ENCODE measurements around the gene UNKL.

Gene UNKL

DNA sequence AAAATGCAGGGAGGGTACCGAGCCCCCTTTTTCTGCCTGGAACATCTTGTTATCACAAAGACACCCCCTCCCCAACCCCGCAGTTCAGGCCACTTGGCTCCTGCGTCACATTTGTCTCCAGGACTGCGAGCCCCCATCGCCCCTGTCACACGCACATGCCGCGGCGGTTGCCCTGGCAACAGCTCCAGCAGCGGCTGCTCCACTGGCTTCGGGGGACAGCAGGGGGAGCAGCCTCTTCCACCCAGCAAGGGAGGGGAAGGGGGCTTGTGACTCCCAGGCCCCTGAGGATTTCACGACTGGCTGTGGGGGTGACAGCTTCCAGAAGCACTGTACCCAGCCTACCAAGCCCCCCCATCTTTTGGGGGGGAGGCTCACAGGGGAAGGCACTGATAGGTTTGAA, 78.5 kb downstream of the UNKL start:
- TF ChIP-seq, protein P1, sequence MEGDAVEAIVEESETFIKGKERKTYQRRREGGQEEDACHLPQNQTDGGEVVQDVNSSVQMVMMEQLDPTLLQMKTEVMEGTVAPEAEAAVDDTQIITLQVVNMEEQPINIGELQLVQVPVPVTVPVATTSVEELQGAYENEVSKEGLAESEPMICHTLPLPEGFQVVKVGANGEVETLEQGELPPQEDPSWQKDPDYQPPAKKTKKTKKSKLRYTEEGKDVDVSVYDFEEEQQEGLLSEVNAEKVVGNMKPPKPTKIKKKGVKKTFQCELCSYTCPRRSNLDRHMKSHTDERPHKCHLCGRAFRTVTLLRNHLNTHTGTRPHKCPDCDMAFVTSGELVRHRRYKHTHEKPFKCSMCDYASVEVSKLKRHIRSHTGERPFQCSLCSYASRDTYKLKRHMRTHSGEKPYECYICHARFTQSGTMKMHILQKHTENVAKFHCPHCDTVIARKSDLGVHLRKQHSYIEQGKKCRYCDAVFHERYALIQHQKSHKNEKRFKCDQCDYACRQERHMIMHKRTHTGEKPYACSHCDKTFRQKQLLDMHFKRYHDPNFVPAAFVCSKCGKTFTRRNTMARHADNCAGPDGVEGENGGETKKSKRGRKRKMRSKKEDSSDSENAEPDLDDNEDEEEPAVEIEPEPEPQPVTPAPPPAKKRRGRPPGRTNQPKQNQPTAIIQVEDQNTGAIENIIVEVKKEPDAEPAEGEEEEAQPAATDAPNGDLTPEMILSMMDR (IDR thresholded peaks at IDR 0.05; ENCODE audit: low read length, missing control alignments): no peak
- H3K4me3 ChIP-seq (replicated peaks; ENCODE audit: low read depth, low read length): no peak overlapping the region
- no peak for DNase-seq (ENCODE audit: low read depth)

DNA sequence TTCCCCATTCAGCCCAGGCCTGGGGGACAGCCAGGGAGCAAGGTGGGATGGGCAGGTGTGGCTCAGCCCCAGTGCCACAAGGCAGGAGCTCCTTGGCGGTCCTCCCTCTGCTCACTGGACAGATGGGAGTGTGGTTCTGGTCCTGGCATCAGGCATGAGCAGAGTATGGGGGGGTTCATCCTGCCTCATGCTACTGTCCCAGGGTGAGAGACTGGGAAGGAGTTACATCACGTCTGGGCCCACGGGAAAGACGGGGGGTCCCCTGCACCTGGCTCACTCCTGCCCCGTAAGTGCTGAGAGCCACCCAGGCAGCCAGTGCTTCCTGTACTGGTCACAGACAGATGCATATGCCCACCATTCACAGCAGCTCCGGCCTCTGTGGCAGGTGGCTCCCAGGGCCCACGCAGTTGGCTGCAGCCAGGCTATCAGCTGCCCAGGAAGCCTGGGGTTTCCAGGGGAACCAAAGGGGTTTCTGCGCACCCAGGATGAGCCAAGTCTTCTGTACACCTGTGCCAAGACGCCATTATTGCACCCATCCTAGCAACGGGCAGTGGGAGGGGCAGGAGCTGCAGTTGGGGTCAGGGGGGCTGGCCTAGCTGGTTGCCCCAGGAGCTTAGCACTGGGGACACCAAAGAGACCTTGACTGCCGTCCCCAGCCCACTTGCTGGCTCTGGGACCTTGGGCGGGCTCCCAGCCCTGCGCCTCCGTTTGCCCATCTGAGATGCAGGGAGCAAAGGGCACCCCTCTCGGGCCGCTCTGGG, 79.1 kb downstream of the UNKL start:
- TF ChIP-seq, protein P1 (IDR thresholded peaks at IDR 0.05; ENCODE audit: low read length, missing control alignments): no peak
- no peak for DNase-seq (ENCODE audit: low read depth)
- H3K4me3 ChIP-seq (replicated peaks; ENCODE audit: low read depth, low read length): no peak overlapping the region

DNA sequence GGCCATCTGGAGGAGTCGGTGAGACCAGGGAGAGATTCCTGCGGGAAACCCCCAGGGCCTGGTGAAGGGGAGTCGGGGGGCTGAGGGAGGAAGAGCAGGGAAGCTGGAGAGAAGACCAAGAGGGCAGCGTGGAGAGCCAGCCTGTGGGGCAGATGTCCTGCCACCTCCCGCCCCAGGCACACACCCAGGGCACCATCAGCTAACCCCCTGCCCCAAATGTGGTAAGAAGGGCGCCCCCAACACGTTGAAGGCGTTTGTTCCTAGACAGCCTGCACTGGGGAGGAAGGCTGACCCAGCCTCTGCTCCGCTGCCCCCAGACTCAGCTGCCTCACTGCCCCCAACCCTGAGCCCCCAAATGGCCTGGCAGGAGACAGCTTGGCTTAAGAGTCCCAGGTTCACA, 79.8 kb downstream of the UNKL start:
- DNase-seq (ENCODE audit: low read depth): no peak
- no peak overlapping the region for H3K4me3 ChIP-seq (replicated peaks; ENCODE audit: low read depth, low read length)
- TF ChIP-seq, protein P1 (IDR thresholded peaks at IDR 0.05; ENCODE audit: low read length, missing control alignments): no peak

DNA sequence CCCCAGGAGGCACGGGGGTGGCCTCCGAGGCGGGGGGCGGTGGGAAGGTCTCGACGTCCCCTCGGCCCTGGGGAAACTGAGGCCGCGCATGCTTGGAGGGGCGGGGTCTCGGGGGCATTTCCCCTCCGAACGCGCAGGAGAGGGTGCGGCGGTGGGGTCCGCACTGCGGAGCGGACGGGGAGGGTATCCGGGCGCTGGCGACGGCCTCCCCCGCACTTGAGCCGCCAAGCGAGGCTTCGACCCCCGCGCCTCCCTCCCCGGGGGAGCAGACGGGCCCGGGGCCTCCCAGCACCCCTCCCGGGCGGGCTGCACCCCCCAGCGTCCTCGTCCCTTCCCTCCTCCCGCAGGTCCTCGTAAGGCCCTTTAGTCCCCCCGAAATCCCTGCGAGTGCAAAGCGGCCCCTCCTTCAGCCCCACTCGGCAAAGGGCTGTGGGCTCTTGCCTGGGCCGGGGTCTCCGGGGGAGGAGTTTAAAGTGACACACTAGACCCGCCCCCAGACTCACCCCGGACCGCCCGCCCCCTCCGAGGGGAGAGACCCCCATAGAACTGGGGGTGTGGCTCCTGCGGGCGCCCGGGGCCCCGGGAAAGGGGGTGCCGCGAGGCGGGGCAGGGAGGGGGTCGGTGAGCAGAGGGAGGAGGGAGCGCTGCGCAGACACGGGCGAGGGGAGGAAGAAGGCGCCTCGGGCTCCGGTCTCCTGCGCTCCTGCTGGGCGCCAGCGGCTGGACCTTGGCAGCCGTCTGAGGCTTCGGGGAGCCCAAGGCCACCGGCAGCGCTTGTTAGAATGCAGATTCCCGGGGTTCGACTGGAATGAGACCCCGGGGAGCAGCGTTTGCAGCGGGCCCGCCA, 80.4 kb downstream of the UNKL start:
- DNase-seq (ENCODE audit: low read depth): no peak
- H3K4me3 ChIP-seq (replicated peaks; ENCODE audit: low read depth, low read length): peak overlapping the region; percentile 12
- TF ChIP-seq, protein P1 (IDR thresholded peaks at IDR 0.05; ENCODE audit: low read length, missing control alignments): no peak

DNA sequence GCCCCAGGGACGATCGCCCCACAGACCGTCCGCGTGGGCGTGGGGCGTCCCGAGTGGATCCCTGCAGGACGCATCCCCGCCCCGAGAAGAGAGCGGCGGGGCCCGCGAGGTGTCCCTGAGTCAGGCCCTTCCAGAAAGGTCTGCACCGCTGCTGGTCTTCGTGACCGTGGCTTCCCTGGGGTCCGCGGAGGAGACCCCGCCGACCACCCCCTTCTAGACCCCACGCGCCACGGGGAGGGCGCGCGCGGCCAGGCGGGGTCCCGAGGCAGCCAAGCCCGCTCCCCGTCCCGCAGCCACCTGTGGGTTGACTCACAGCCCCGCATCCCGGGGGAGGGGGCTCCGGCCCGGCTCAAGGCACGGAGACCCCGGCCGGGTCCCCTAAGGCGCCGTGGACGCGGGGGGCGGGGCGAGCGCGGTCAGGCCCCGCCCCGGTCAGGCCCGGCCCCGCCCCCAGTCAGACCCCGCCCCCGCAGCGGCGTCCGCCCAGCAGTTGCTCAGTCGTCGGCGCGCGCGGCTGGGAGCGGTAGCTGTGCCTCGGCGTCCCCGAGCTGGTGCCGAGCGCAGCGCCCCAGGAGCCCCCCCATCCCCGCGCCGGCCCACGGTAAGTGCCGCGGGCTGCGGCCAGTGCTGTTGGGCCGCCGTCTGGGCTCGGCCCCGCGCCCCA, 81.2 kb downstream of the UNKL start, which contains the start of gene BAIAP3:
TSS of gene BAIAP3 (plus strand) at position 497 of the 664 bp plus-strand sequence. CDS start 4,905 bp downstream, outside the sequence.
- TF ChIP-seq, protein P1 (IDR thresholded peaks at IDR 0.05; ENCODE audit: low read length, missing control alignments): no peak
- H3K4me3 ChIP-seq (replicated peaks; ENCODE audit: low read depth, low read length): peak within 1 kb of the TSS; percentile 37
- peak; percentile 35 for DNase-seq (ENCODE audit: low read depth)

DNA sequence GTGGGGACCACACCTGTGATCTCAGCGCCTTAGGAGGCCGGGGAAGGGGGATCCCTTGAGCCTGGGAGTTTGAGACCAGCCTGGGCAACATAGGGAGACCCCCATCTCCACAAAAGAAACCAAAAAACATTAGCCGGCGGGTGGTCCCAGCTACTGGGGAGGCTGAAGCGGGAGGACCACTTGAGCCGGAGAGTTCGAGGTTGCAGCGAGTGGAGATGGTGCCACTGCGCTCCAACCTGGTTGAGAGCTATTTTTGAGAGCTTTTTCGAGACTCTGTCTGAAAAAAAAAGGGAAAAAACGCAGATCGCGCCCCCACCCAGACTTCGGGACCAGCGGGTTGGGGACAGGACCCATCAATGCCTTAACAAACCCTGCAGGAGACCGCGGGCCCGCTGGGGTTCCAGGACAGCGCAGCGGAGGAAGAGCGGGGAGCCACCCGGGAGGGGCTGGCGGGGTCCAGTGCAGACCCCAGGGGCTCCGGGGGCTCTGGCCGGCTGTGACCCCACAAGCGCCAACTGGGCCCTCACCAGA, 81.8 kb downstream of the UNKL start:
- DNase-seq (ENCODE audit: low read depth): no peak
- TF ChIP-seq, protein P1 (IDR thresholded peaks at IDR 0.05; ENCODE audit: low read length, missing control alignments): no peak
- peak overlapping the region; percentile 37 for H3K4me3 ChIP-seq (replicated peaks; ENCODE audit: low read depth, low read length)
